ENCODE measurements around the gene PLAC1.

GRCh38 chrX:134528960-134529359 is 129.3 kb downstream of the PLAC1 start:
- TF ChIP-seq CTCF (IDR thresholded peaks at IDR 0.05; ENCODE audit: low read depth, low read length), result no peak
- TF ChIP-seq EZH2phosphoT487 (IDR thresholded peaks at IDR 0.05; ENCODE audit: low read depth), result no peak

All from OCI-LY3 (cell line).